HG03457 (cell line): ENCODE data around the gene GIGYF1.

Source experiments
- ATAC-seq: cut with Tn5 transposase; IDR thresholded peaks from one replicate; pipeline ENCODE4 v1.9.1; 2021; ENCODE audit warnings: moderate number of reproducible peaks; ENCODE audit not compliant: unreplicated experiment

The GIGYF1 gene

GRCh38 chr7:100640517-100641440 is 53.3 kb downstream of the GIGYF1 start:
- ATAC-seq: no peak

- no peak for ATAC-seq
Observed at GRCh38 chr7:100639995-100640516, 54.0 kb downstream of the GIGYF1 start.

GRCh38 chr7:100632951-100633717 is 60.9 kb downstream of the GIGYF1 start:
- ATAC-seq: no peak

- ATAC-seq: no peak
Observed at GRCh38 chr7:100630066-100630465, 64.0 kb downstream of the GIGYF1 start.
